ENCODE results near the gene FCER1A.

The FCER1A gene

DNA sequence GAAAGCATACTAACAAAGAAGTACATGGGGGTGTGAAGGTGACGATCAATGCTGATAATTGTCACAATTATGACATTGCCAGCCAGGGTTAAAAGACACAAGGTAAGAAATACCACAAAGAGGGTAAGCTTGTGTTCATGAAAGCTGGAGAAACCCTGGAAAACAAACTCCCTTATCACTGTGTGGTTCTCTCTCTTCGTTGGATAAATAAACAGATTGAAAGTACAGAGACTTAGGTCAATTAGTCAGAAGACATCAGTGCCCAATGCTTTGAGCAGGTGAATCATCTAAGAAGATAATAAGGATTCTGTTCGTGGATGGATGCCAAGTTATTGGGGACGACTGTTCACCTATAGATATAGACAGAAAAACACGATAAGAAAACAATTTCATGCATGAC, 22.4 kb upstream of the FCER1A start:
- Histone ChIP-seq H3K4me3 (ENCODE audit: low read length) (no peak overlapping the region), H2BK5ac (ENCODE audit: low read length) (no peak overlapping the region), H3K27ac (ENCODE audit: low read depth, low read length) (no peak overlapping the region), H3K36me3 (ENCODE audit: control insufficient read depth, insufficient read depth, low read length) (no peaks in the 10 kb centered on the region), H4K5ac (ENCODE audit: low read length) (no peak overlapping the region), H4K8ac (ENCODE audit: low read depth, low read length) (no peak overlapping the region), H3K4me2 (ENCODE audit: low read length) (no peak overlapping the region), H3K56ac (ENCODE audit: low read length) (no peak overlapping the region), H2BK15ac (replicated peaks; ENCODE audit: low read depth) (no peak overlapping the region), H3K79me1 (ENCODE audit: low read length) (no peaks in the 10 kb centered on the region), H3K79me2 (ENCODE audit: control insufficient read depth, insufficient read depth, low read length) (no peaks in the 10 kb centered on the region), H2AK5ac (ENCODE audit: low read length) (no peak overlapping the region), H3K4me1 (ENCODE audit: control insufficient read depth, low read depth, low read length) (peaks cover 2% of the 10 kb centered on the region), H3K4ac (ENCODE audit: low read depth, low read length) (no peak overlapping the region), H3K18ac (ENCODE audit: low read length) (no peak overlapping the region), H3K27me3 (ENCODE audit: insufficient read depth, low read length, poor library complexity) (no peaks in the 10 kb centered on the region), H3K23ac (ENCODE audit: low read length) (no peak overlapping the region), H3K9ac (ENCODE audit: low read length) (no peak overlapping the region), H2BK120ac (ENCODE audit: low read depth, low read length) (no peak overlapping the region)
- WGBS (ENCODE audit: extremely low coverage, insufficient coverage, low lambda C conversion rate) = no CpG with 5 or more reads among the region's 5 CpGs
- DNase-seq = no peak

DNA sequence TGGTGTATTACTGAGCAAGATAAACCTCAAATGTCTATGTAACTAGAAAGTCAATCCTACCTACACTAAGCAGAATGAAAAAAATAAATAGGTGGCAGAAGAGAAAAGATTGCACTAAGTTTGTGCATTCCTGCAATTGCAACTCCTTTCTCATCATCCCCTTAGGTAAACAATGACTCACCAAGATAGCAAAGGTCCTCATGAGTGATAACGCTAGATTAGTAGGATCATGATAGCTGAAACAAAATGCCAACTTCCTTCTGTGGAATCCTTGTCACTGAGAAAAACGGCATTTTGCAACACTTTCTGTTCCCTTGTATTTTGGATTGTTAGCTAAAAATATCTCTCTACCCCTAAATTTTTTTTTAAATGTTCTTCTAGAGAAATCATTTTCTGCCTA, 20.0 kb upstream of the FCER1A start:
- Histone ChIP-seq H3K79me1 (ENCODE audit: low read length) (no peaks in the 10 kb centered on the region), H3K4me2 (ENCODE audit: low read length) (no peak overlapping the region), H3K23ac (ENCODE audit: low read length) (no peak overlapping the region), H2AK5ac (ENCODE audit: low read length) (no peak overlapping the region), H4K8ac (ENCODE audit: low read depth, low read length) (no peak overlapping the region), H4K5ac (ENCODE audit: low read length) (no peak overlapping the region), H3K4ac (ENCODE audit: low read depth, low read length) (no peak overlapping the region), H3K9ac (ENCODE audit: low read length) (no peak overlapping the region), H3K56ac (ENCODE audit: low read length) (no peak overlapping the region), H2BK15ac (replicated peaks; ENCODE audit: low read depth) (no peak overlapping the region), H2BK120ac (ENCODE audit: low read depth, low read length) (no peak overlapping the region), H2BK5ac (ENCODE audit: low read length) (no peak overlapping the region), H3K4me3 (ENCODE audit: low read length) (no peak overlapping the region), H3K36me3 (ENCODE audit: control insufficient read depth, insufficient read depth, low read length) (no peaks in the 10 kb centered on the region), H3K18ac (ENCODE audit: low read length) (no peak overlapping the region), H3K79me2 (ENCODE audit: control insufficient read depth, insufficient read depth, low read length) (no peaks in the 10 kb centered on the region), H3K27ac (ENCODE audit: low read depth, low read length) (no peak overlapping the region), H3K4me1 (ENCODE audit: control insufficient read depth, low read depth, low read length) (peaks cover 2% of the 10 kb centered on the region), H3K27me3 (ENCODE audit: insufficient read depth, low read length, poor library complexity) (no peaks in the 10 kb centered on the region)
- DNase-seq = peak; percentile 89
- no CpG with 5 or more reads among the region's 2 CpGs for WGBS (ENCODE audit: extremely low coverage, insufficient coverage, low lambda C conversion rate)

DNA sequence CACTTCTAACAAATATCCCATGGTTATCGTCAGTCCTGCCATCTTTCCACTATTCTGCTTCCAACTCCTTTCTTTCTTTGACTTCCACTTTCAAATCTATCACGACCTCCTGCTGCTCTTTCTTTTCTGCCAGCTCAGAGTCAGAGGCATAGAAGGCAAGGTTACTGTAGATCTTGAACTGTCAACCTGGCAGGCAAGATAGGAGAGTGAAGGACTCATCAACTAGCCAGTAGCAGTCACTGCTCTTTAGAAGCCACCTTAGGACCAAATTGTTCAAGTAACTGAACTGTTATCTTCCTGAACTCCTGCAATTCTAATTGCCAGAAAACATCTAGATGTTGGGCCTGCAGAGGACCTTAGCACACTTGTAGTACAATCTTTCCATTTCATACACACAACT, 13.1 kb upstream of the FCER1A start:
- H3K4me3 ChIP-seq (ENCODE audit: low read length) = no peak overlapping the region
- no peak overlapping the region for H2BK5ac ChIP-seq (ENCODE audit: low read length)
- H4K5ac ChIP-seq (ENCODE audit: low read length) = no peak overlapping the region
- H3K9ac ChIP-seq (ENCODE audit: low read length) = no peak overlapping the region
- no CpG with 5 or more reads among the region's 2 CpGs for WGBS (ENCODE audit: extremely low coverage, insufficient coverage, low lambda C conversion rate)
- H3K4me1 ChIP-seq (ENCODE audit: control insufficient read depth, low read depth, low read length) = no peaks in the 10 kb centered on the region
- no peaks in the 10 kb centered on the region for H3K79me1 ChIP-seq (ENCODE audit: low read length)
- H3K4ac ChIP-seq (ENCODE audit: low read depth, low read length) = no peak overlapping the region
- no peak overlapping the region for H3K27ac ChIP-seq (ENCODE audit: low read depth, low read length)
- H3K18ac ChIP-seq (ENCODE audit: low read length) = no peak overlapping the region
- no peak overlapping the region for H2BK15ac ChIP-seq (replicated peaks; ENCODE audit: low read depth)
- no peak overlapping the region for H3K23ac ChIP-seq (ENCODE audit: low read length)
- no peaks in the 10 kb centered on the region for H3K79me2 ChIP-seq (ENCODE audit: control insufficient read depth, insufficient read depth, low read length)
- no peaks in the 10 kb centered on the region for H3K27me3 ChIP-seq (ENCODE audit: insufficient read depth, low read length, poor library complexity)
- H3K56ac ChIP-seq (ENCODE audit: low read length) = no peak overlapping the region
- no peak overlapping the region for H2AK5ac ChIP-seq (ENCODE audit: low read length)
- no peak for DNase-seq
- no peaks in the 10 kb centered on the region for H3K36me3 ChIP-seq (ENCODE audit: control insufficient read depth, insufficient read depth, low read length)
- H3K4me2 ChIP-seq (ENCODE audit: low read length) = no peak overlapping the region
- H2BK120ac ChIP-seq (ENCODE audit: low read depth, low read length) = no peak overlapping the region
- no peak overlapping the region for H4K8ac ChIP-seq (ENCODE audit: low read depth, low read length)

DNA sequence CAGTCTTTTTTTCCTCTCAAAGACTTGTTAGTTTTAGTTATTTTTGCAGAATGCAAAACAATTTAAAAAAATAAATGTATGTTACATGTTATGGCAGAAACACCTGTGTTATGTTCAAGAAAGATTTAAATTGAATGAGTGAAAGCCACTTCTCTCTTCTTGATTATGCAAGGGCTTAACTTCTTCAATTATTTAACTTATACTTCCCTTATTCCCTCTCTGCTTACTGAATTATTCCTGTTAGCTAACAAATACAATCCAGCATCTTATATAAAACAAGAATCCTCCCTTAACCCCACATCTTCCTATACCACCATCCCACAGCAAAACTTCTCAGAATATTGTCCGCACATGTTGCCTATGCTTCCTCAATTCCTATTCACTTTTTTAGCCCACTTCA, 10.7 kb upstream of the FCER1A start:
- 100% methylated on average over 1 of the region's 1 CpG for WGBS (ENCODE audit: extremely low coverage, insufficient coverage, low lambda C conversion rate)
- no peak overlapping the region for H3K23ac ChIP-seq (ENCODE audit: low read length)
- no peaks in the 10 kb centered on the region for H3K36me3 ChIP-seq (ENCODE audit: control insufficient read depth, insufficient read depth, low read length)
- DNase-seq = no peak
- no peaks in the 10 kb centered on the region for H3K79me2 ChIP-seq (ENCODE audit: control insufficient read depth, insufficient read depth, low read length)
- H3K27ac ChIP-seq (ENCODE audit: low read depth, low read length) = no peak overlapping the region
- H2BK5ac ChIP-seq (ENCODE audit: low read length) = no peak overlapping the region
- H3K4me3 ChIP-seq (ENCODE audit: low read length) = no peak overlapping the region
- H4K8ac ChIP-seq (ENCODE audit: low read depth, low read length) = no peak overlapping the region
- H3K4me1 ChIP-seq (ENCODE audit: control insufficient read depth, low read depth, low read length) = no peaks in the 10 kb centered on the region
- H3K56ac ChIP-seq (ENCODE audit: low read length) = no peak overlapping the region
- H2BK15ac ChIP-seq (replicated peaks; ENCODE audit: low read depth) = no peak overlapping the region
- no peak overlapping the region for H2BK120ac ChIP-seq (ENCODE audit: low read depth, low read length)
- no peak overlapping the region for H3K18ac ChIP-seq (ENCODE audit: low read length)
- H4K5ac ChIP-seq (ENCODE audit: low read length) = no peak overlapping the region
- H3K9ac ChIP-seq (ENCODE audit: low read length) = no peak overlapping the region
- no peak overlapping the region for H2AK5ac ChIP-seq (ENCODE audit: low read length)
- H3K27me3 ChIP-seq (ENCODE audit: insufficient read depth, low read length, poor library complexity) = no peaks in the 10 kb centered on the region
- no peak overlapping the region for H3K4me2 ChIP-seq (ENCODE audit: low read length)
- H3K79me1 ChIP-seq (ENCODE audit: low read length) = no peaks in the 10 kb centered on the region
- no peak overlapping the region for H3K4ac ChIP-seq (ENCODE audit: low read depth, low read length)

DNA sequence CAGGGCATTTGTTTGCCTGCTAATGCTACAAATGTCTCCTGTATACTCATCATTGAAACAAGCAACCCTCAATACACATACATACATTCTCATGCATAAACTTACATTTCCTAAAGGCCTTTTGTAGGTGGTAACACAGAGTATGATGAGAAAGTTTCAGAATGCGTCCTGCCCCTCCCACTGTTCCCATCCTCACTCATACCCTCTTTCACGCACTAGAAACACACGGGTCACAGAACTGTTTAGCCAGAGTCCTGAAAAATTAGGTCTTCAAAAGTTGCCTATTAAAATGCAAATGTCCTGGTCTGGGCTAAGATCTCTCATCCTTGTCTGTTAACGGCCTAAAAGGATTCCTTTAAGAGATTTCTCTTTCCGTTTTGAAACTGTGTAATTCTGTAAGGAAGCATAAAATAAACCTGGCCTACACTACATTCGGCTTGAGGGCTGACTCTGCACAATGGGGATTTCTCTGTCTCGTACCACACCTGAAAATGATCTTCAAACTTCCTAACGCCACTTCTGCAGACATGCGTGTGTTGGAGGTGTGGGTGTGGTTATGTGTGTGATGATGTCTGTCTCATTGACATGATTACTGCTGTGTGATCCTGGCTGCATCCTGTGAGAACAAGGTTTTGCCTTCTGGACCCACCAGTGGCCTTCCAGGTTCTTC, 5.3 kb upstream of the FCER1A start:
- Histone ChIP-seq H3K4me3 (ENCODE audit: low read length) (no peak overlapping the region), H3K27me3 (ENCODE audit: insufficient read depth, low read length, poor library complexity) (no peaks in the 10 kb centered on the region), H3K4me1 (ENCODE audit: control insufficient read depth, low read depth, low read length) (no peaks in the 10 kb centered on the region), H2BK5ac (ENCODE audit: low read length) (no peak overlapping the region), H2AK5ac (ENCODE audit: low read length) (no peak overlapping the region), H3K9ac (ENCODE audit: low read length) (no peak overlapping the region), H2BK120ac (ENCODE audit: low read depth, low read length) (no peak overlapping the region), H3K4me2 (ENCODE audit: low read length) (no peak overlapping the region), H3K4ac (ENCODE audit: low read depth, low read length) (no peak overlapping the region), H4K5ac (ENCODE audit: low read length) (no peak overlapping the region), H3K27ac (ENCODE audit: low read depth, low read length) (no peak overlapping the region), H3K36me3 (ENCODE audit: control insufficient read depth, insufficient read depth, low read length) (no peaks in the 10 kb centered on the region), H3K23ac (ENCODE audit: low read length) (no peak overlapping the region), H3K18ac (ENCODE audit: low read length) (no peak overlapping the region), H3K79me2 (ENCODE audit: control insufficient read depth, insufficient read depth, low read length) (no peaks in the 10 kb centered on the region), H4K8ac (ENCODE audit: low read depth, low read length) (no peak overlapping the region), H2BK15ac (replicated peaks; ENCODE audit: low read depth) (no peak overlapping the region), H3K56ac (ENCODE audit: low read length) (no peak overlapping the region), H3K79me1 (ENCODE audit: low read length) (no peaks in the 10 kb centered on the region)
- no peak for DNase-seq
- WGBS (ENCODE audit: extremely low coverage, insufficient coverage, low lambda C conversion rate) = no CpG with 5 or more reads among the region's 9 CpGs

DNA sequence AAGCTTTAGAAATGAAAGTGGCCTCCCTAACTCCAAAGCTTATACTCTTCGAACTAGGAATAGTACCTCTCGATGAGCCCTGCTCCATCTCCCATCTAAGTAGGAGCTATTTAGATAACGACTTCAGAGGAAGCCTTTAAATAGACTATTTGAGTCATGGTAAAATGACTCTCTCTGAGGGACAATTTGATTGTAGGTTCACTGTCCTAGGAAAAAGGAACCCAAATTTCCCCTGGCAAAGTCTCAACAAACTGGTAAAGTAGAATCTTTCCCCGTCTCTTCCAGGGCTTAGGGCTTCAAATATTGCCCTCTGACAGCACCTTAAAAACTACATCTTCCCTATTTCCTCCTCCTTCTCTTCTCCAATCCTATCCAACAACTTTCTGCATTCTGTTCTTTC, 2.0 kb upstream of the FCER1A start:
- H4K5ac ChIP-seq (ENCODE audit: low read length) = no peak overlapping the region
- no peak overlapping the region for H2BK120ac ChIP-seq (ENCODE audit: low read depth, low read length)
- H3K18ac ChIP-seq (ENCODE audit: low read length) = no peak overlapping the region
- no peak overlapping the region for H3K4ac ChIP-seq (ENCODE audit: low read depth, low read length)
- no peak overlapping the region for H3K4me3 ChIP-seq (ENCODE audit: low read length)
- no peak overlapping the region for H3K23ac ChIP-seq (ENCODE audit: low read length)
- no peaks in the 10 kb centered on the region for H3K27me3 ChIP-seq (ENCODE audit: insufficient read depth, low read length, poor library complexity)
- no peak overlapping the region for H3K56ac ChIP-seq (ENCODE audit: low read length)
- no peak overlapping the region for H2BK5ac ChIP-seq (ENCODE audit: low read length)
- no peak overlapping the region for H3K9ac ChIP-seq (ENCODE audit: low read length)
- no CpG with 5 or more reads among the region's 4 CpGs for WGBS (ENCODE audit: extremely low coverage, insufficient coverage, low lambda C conversion rate)
- DNase-seq = no peak
- H3K36me3 ChIP-seq (ENCODE audit: control insufficient read depth, insufficient read depth, low read length) = no peaks in the 10 kb centered on the region
- H3K4me2 ChIP-seq (ENCODE audit: low read length) = no peak overlapping the region
- H4K8ac ChIP-seq (ENCODE audit: low read depth, low read length) = no peak overlapping the region
- no peaks in the 10 kb centered on the region for H3K79me1 ChIP-seq (ENCODE audit: low read length)
- H2AK5ac ChIP-seq (ENCODE audit: low read length) = no peak overlapping the region
- H3K79me2 ChIP-seq (ENCODE audit: control insufficient read depth, insufficient read depth, low read length) = no peaks in the 10 kb centered on the region
- no peak overlapping the region for H3K27ac ChIP-seq (ENCODE audit: low read depth, low read length)
- H2BK15ac ChIP-seq (replicated peaks; ENCODE audit: low read depth) = no peak overlapping the region
- H3K4me1 ChIP-seq (ENCODE audit: control insufficient read depth, low read depth, low read length) = no peaks in the 10 kb centered on the region

Measured in mesendoderm (in vitro differentiated cells).